Activated T-helper 1 cell treated with anti-CD3 and anti-CD28 coated beads, Interleukin-12 subunit alpha, Interleukin-12 subunit beta, Interleukin-2, Interleukin-4 antibody, amounts not matched to agents 30 ng/mL and 10 ng/mL and 1 ng/mL, durations not matched to agents 14 hours and 24 hours and 36 hours (primary cell): ENCODE results near the gene RFTN2. TPM values are rescaled to one million over a fixed set of nuclear protein-coding genes. Genes with fewer than 3 reads are reported as not detected.
"Not testable (repeated sequence)": the region's sequence is repeated elsewhere in the genome, so short reads cannot be mapped to it uniquely, and the experiment has no call there.

ENCODE experiments used
- DNase-seq: peaks from one replicate; pipeline ENCODE4 v3.0.0; 2021; ENCODE audit warnings: low spot score
- H3K27ac Mint-ChIP-seq: one replicate; pipeline ENCODE4 v1.8.0; 2021; ENCODE audit warnings: mild to moderate bottlenecking, mixed read lengths
- H3K27me3 Mint-ChIP-seq: one replicate; pipeline ENCODE4 v1.8.0; 2022; ENCODE audit warnings: mild to moderate bottlenecking, moderate library complexity, mixed read lengths; ENCODE audit not compliant: insufficient read depth
- H3K36me3 Mint-ChIP-seq: one replicate; pipeline ENCODE4 v1.8.0; 2021; ENCODE audit warnings: low read depth, mixed read lengths
- H3K4me1 Mint-ChIP-seq: one replicate; pipeline ENCODE4 v1.8.0; 2021; ENCODE audit warnings: low read depth, mixed read lengths
- H3K4me3 Mint-ChIP-seq: one replicate; pipeline ENCODE4 v1.8.0; 2021; ENCODE audit warnings: mild to moderate bottlenecking, moderate library complexity, mixed read lengths
- H3K9me3 Mint-ChIP-seq: one replicate; pipeline ENCODE4 v1.8.0; 2021; ENCODE audit warnings: mixed read lengths
- intact Hi-C: fragments of 100-400 bp; cut with micrococcal nuclease; formaldehyde crosslinking; loops from one replicate; pipeline ENCODE4 v1.15.1; 2024
- total RNA-seq: library from RNA; stranded (reverse); gene quantifications from 2 replicates; pipeline ENCODE4 v1.2.3, GENCODE V29; 2022

RFTN2 gene
- total RNA-seq, 1 donor from 2014 or later, result not detected

GRCh38 chr2:197672371-197672893 lies 3.0 kb downstream of the RFTN2 start:
- DNase-seq, result no peak
- H3K9me3 Mint-ChIP-seq, result peaks cover 2% of the 10 kb centered on the region
- H3K4me1 Mint-ChIP-seq, result no peaks in the 10 kb centered on the region
- no peak overlapping the region for H3K4me3 Mint-ChIP-seq
- H3K27me3 Mint-ChIP-seq, result peaks cover 5% of the 10 kb centered on the region
- peaks cover 2% of the 10 kb centered on the region for H3K36me3 Mint-ChIP-seq
- H3K27ac Mint-ChIP-seq, result no peak overlapping the region
- intact Hi-C loops, result no loop called here

GRCh38 chr2:197669077-197669476 lies 6.3 kb downstream of the RFTN2 start:
- intact Hi-C loops, result no loop called here
- Mint-ChIP-seq H3K4me1 (no peaks in the 10 kb centered on the region), H3K9me3 (peaks cover 12% of the 10 kb centered on the region)

GRCh38 chr2:197668296-197668695 lies 7.1 kb downstream of the RFTN2 start:
- no peaks in the 10 kb centered on the region for H3K27me3 Mint-ChIP-seq
- no peak for DNase-seq
- no peaks in the 10 kb centered on the region for H3K4me1 Mint-ChIP-seq
- H3K27ac Mint-ChIP-seq, result no peak overlapping the region
- intact Hi-C loops, result no loop called here
- H3K4me3 Mint-ChIP-seq, result no peak overlapping the region
- peaks cover 2% of the 10 kb centered on the region for H3K36me3 Mint-ChIP-seq
- H3K9me3 Mint-ChIP-seq, result peaks cover 12% of the 10 kb centered on the region

More at GRCh38 chr2:197669077-197669476, 6.3 kb downstream of the RFTN2 start:
- H3K27ac Mint-ChIP-seq, result no peak overlapping the region
- H3K36me3 Mint-ChIP-seq, result peaks cover 2% of the 10 kb centered on the region
- H3K4me3 Mint-ChIP-seq, result no peak overlapping the region
- no peaks in the 10 kb centered on the region for H3K27me3 Mint-ChIP-seq
- DNase-seq, result no peak

- H3K36me3 Mint-ChIP-seq, result peaks cover 2% of the 10 kb centered on the region
- no peak for DNase-seq
- no peaks in the 10 kb centered on the region for H3K27me3 Mint-ChIP-seq
- H3K9me3 Mint-ChIP-seq, result peaks cover 12% of the 10 kb centered on the region
- no peaks in the 10 kb centered on the region for H3K4me1 Mint-ChIP-seq
- intact Hi-C loops, result no loop called here
- H3K27ac Mint-ChIP-seq, result no peak overlapping the region
- H3K4me3 Mint-ChIP-seq, result no peak overlapping the region
Observed at GRCh38 chr2:197666277-197666676, 9.1 kb downstream of the RFTN2 start.

GRCh38 chr2:197661626-197662025 lies 13.8 kb downstream of the RFTN2 start:
- Mint-ChIP-seq H3K4me1 (no peaks in the 10 kb centered on the region), H3K9me3 (peaks cover 5% of the 10 kb centered on the region), H3K27me3 (no peaks in the 10 kb centered on the region), H3K27ac (no peak overlapping the region), H3K36me3 (no peaks in the 10 kb centered on the region), H3K4me3 (no peak overlapping the region)
- DNase-seq, result no peak
- intact Hi-C loops, result no loop called here

GRCh38 chr2:197657562-197657961 lies 17.8 kb downstream of the RFTN2 start:
- H3K36me3 Mint-ChIP-seq, result no peaks in the 10 kb centered on the region
- no peaks in the 10 kb centered on the region for H3K4me1 Mint-ChIP-seq
- H3K4me3 Mint-ChIP-seq, result no peak overlapping the region
- DNase-seq, result no peak
- no peak overlapping the region for H3K27ac Mint-ChIP-seq
- peaks cover 6% of the 10 kb centered on the region for H3K27me3 Mint-ChIP-seq
- intact Hi-C loops, result loop anchor here (5.0 kb wide), 1 partner anchor 1800 kb away; no protein-coding TSS in a partner anchor
- no peaks in the 10 kb centered on the region for H3K9me3 Mint-ChIP-seq

- Mint-ChIP-seq H3K27me3 (peaks cover 11% of the 10 kb centered on the region), H3K27ac (no peak overlapping the region), H3K4me3 (no peak overlapping the region), H3K4me1 (no peaks in the 10 kb centered on the region), H3K36me3 (no peaks in the 10 kb centered on the region), H3K9me3 (no peaks in the 10 kb centered on the region)
- intact Hi-C loops, result no loop called here
- DNase-seq, result no peak
Observed at GRCh38 chr2:197647961-197648690, 27.3 kb downstream of the RFTN2 start.

GRCh38 chr2:197641666-197642065 lies 33.7 kb downstream of the RFTN2 start:
- Mint-ChIP-seq H3K36me3 (no peaks in the 10 kb centered on the region), H3K27me3 (peaks cover 10% of the 10 kb centered on the region), H3K27ac (no peak overlapping the region), H3K9me3 (no peaks in the 10 kb centered on the region), H3K4me1 (no peaks in the 10 kb centered on the region), H3K4me3 (no peak overlapping the region)
- intact Hi-C loops, result no loop called here
- no peak for DNase-seq

GRCh38 chr2:197640571-197641122 lies 34.7 kb downstream of the RFTN2 start:
- H3K27me3 Mint-ChIP-seq, DNase-seq, intact Hi-C loops, H3K36me3 Mint-ChIP-seq, H3K9me3 Mint-ChIP-seq, H3K27ac Mint-ChIP-seq, H3K4me1 Mint-ChIP-seq: not testable (repeated sequence)
- H3K4me3 Mint-ChIP-seq, result peak overlapping the region; percentile 25

GRCh38 chr2:197633109-197633657 lies 42.2 kb downstream of the RFTN2 start:
- Mint-ChIP-seq H3K4me3 (no peak overlapping the region), H3K27ac (no peak overlapping the region)

GRCh38 chr2:197628043-197628500 lies 47.3 kb downstream of the RFTN2 start:
- no peak for DNase-seq
- Mint-ChIP-seq H3K4me1 (no peaks in the 10 kb centered on the region), H3K9me3 (peaks cover 14% of the 10 kb centered on the region), H3K36me3 (no peaks in the 10 kb centered on the region), H3K4me3 (no peak overlapping the region), H3K27me3 (no peaks in the 10 kb centered on the region), H3K27ac (no peak overlapping the region)
- intact Hi-C loops, result no loop called here

More at GRCh38 chr2:197633109-197633657, 42.2 kb downstream of the RFTN2 start:
- DNase-seq, result no peak
- H3K36me3 Mint-ChIP-seq, result no peaks in the 10 kb centered on the region
- H3K4me1 Mint-ChIP-seq, result no peaks in the 10 kb centered on the region
- intact Hi-C loops, result no loop called here
- H3K9me3 Mint-ChIP-seq, result peaks cover 17% of the 10 kb centered on the region
- no peaks in the 10 kb centered on the region for H3K27me3 Mint-ChIP-seq

- Mint-ChIP-seq H3K27me3 (no peaks in the 10 kb centered on the region), H3K4me3 (no peak overlapping the region), H3K27ac (no peak overlapping the region), H3K36me3 (no peaks in the 10 kb centered on the region), H3K9me3 (peaks cover 5% of the 10 kb centered on the region), H3K4me1 (no peaks in the 10 kb centered on the region)
- intact Hi-C loops, result no loop called here
- DNase-seq, result no peak
Observed at GRCh38 chr2:197626965-197627625, 48.3 kb downstream of the RFTN2 start.

- no peak for DNase-seq
- Mint-ChIP-seq H3K27me3 (peaks cover 4% of the 10 kb centered on the region), H3K4me1 (no peaks in the 10 kb centered on the region), H3K9me3 (no peaks in the 10 kb centered on the region), H3K4me3 (no peak overlapping the region), H3K36me3 (no peaks in the 10 kb centered on the region), H3K27ac (no peak overlapping the region)
- intact Hi-C loops, result no loop called here
Observed at GRCh38 chr2:197620133-197620532, 55.3 kb downstream of the RFTN2 start.
